Lung (tissue), 12 donors: ENCODE measurements around the gene CNTNAP2. TPM values are rescaled to one million over a fixed set of nuclear protein-coding genes. Genes with fewer than 3 reads are reported as not detected.
A peak's percentile ranks its signal among the peaks of the same experiment; 100 is the strongest.

ENCODE experiments used
- ATAC-seq: fragments of 200-7000 bp; cut with Tn5 transposase; one replicate; pipeline ENCODE4 v1.9.1; 2020; ENCODE audit warnings: moderate number of reproducible peaks; ENCODE audit not compliant: insufficient read depth, low FRiP score
- DNase-seq, 3 donors: peaks; one replicate each; pipeline ENCODE4 v3.0.0-alpha.2; 2013 to 2017
- H3K27ac ChIP-seq, 2 donors: one replicate each; pipeline ENCODE4 v1.5.1; 2013; ENCODE audit warnings: mild to moderate bottlenecking in 2 of 2, moderate library complexity in 2 of 2, control low read depth in 1 of 2, inconsistent platforms in 1 of 2, low read depth in 1 of 2, low read length in 1 of 2
- H3K27me3 ChIP-seq, 3 donors: one replicate each; pipeline ENCODE4 v1.5.1; 2013; ENCODE audit warnings: low read length in 2 of 3; ENCODE audit not compliant: control insufficient read depth in 3 of 3, insufficient read depth in 3 of 3
- H3K36me3 ChIP-seq, 4 donors: one replicate each; pipeline ENCODE4 v1.5.1; 2013; ENCODE audit warnings: low read length in 4 of 4, mild to moderate bottlenecking in 1 of 4, moderate library complexity in 1 of 4; ENCODE audit not compliant: control insufficient read depth in 4 of 4, insufficient read depth in 4 of 4
- H3K4me1 ChIP-seq, 5 donors: one replicate each; pipeline ENCODE4 v1.5.1; 2013; ENCODE audit warnings: low read length in 5 of 5, mild to moderate bottlenecking in 2 of 5, moderate library complexity in 1 of 5; ENCODE audit not compliant: control insufficient read depth in 5 of 5, insufficient read depth in 5 of 5
- H3K4me3 ChIP-seq: one replicate; pipeline ENCODE4 v1.5.1; 2013; ENCODE audit warnings: mild to moderate bottlenecking, control low read depth, moderate library complexity
- H3K9ac ChIP-seq, 2 donors: one replicate each; pipeline ENCODE4 v1.5.1; 2013; ENCODE audit warnings: low read length in 2 of 2, control low read depth in 1 of 2; ENCODE audit not compliant: insufficient read depth in 1 of 2
- H3K9me3 ChIP-seq, 4 donors: one replicate each; pipeline ENCODE4 v1.5.1; 2013; ENCODE audit warnings: low read length in 3 of 4, mild to moderate bottlenecking in 1 of 4, moderate library complexity in 1 of 4; ENCODE audit not compliant: control insufficient read depth in 4 of 4, insufficient read depth in 3 of 4
- WGBS, 2 donors: extraction: QIAGEN DNeasy Blood & Tissue Kit; methylation state at CpG; one replicate each; pipeline ENCODE4 v1.1.7; 2013; 5-methylcytosine and 5-hydroxymethylcytosine counted together
- polyA plus RNA-seq, 2 donors: library from polyadenylated mRNA; stranded (reverse); fragments of 200-250 nt; gene quantifications; one replicate each; pipeline ENCODE4 v1.2.1, GENCODE V29; 2013
- total RNA-seq, 2 donors: library from RNA; depleted of rRNA in 1 of 2; stranded (reverse); fragments of >200 nt in 1 of 2; gene quantifications; one replicate each; pipeline ENCODE4 v1.2.1, GENCODE V29; 2014 to 2021
- TF ChIP-seq, protein P1 (sequence below): IDR thresholded peaks from 2 replicates; pipeline ENCODE4 v1.5.1; 2012; ENCODE audit warnings: mild to moderate bottlenecking; ENCODE audit errors: control extremely low read depth, extremely low read depth
- donor health status: control.
- donor health status: control.
- donor health status: Bipolar disorder and iron deficiency.
- donor health status: healthy.
- donor health status: DM: yes; HTN: yes; CAD: no.

Gene CNTNAP2
- total and polyA plus RNA-seq, 4 donors = 0.18 to 45.3 (median 0.52) TPM

DNA sequence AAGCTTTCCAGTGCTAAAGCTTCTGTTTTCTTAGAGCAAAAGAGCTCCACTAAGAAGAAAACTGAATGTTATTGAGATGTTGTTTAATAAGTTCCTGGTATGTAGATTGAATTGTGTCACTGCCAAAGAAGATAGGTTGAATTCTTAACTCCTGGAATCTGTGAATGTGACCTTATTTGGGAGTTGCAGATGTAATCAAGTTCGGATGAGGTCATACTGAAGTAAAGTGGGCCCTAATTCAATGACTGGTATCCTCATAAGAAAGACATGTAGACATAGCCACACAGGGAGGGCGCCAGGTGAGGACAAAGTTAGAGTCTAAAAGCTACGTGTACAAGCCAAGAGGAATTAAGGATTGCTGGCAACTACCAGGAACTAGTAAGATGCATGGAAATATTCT, 1741.8 kb downstream of the CNTNAP2 start:
- Histone ChIP-seq H3K27me3 (no peaks in the 10 kb centered on the region), H3K27ac (no peak overlapping the region), H3K36me3 (no peaks in the 10 kb centered on the region), H3K4me3 (no peak overlapping the region), H3K9ac (no peak overlapping the region), H3K9me3 (no peaks in the 10 kb centered on the region), H3K4me1 (no peaks in the 10 kb centered on the region)
- WGBS, 2 donors = 83 to 85% methylated on average over 3 of the region's 3 CpGs
- ATAC-seq (no peak), DNase-seq (no peak)
- TF ChIP-seq, protein P1, sequence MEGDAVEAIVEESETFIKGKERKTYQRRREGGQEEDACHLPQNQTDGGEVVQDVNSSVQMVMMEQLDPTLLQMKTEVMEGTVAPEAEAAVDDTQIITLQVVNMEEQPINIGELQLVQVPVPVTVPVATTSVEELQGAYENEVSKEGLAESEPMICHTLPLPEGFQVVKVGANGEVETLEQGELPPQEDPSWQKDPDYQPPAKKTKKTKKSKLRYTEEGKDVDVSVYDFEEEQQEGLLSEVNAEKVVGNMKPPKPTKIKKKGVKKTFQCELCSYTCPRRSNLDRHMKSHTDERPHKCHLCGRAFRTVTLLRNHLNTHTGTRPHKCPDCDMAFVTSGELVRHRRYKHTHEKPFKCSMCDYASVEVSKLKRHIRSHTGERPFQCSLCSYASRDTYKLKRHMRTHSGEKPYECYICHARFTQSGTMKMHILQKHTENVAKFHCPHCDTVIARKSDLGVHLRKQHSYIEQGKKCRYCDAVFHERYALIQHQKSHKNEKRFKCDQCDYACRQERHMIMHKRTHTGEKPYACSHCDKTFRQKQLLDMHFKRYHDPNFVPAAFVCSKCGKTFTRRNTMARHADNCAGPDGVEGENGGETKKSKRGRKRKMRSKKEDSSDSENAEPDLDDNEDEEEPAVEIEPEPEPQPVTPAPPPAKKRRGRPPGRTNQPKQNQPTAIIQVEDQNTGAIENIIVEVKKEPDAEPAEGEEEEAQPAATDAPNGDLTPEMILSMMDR = no peak

DNA sequence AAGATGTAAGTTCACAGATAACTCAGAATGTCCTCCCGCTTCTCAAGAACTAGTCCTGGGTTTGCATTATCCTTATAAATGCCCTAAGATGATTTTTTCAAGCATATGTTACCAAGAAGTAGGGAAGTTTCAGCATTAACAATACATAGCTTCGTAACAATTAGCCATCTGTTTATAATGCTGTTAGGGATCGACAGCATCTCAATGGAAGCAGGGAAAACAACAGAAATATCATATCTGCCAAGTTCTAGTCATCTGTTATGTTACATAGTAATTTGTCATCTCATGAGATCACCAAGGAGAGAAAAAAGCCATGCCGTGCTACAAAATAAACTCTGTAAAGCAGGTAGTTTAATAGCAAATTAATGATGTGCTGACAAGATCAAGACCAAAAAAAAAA, 1742.4 kb downstream of the CNTNAP2 start:
- WGBS, 2 donors = 78 to 83% methylated on average over 4 of the region's 4 CpGs
- DNase-seq (no peak), ATAC-seq (no peak)
- Histone ChIP-seq H3K9me3 (no peaks in the 10 kb centered on the region), H3K27ac (no peak overlapping the region), H3K27me3 (no peaks in the 10 kb centered on the region), H3K36me3 (no peaks in the 10 kb centered on the region), H3K4me1 (no peaks in the 10 kb centered on the region), H3K4me3 (no peak overlapping the region), H3K9ac (no peak overlapping the region)
- TF ChIP-seq, protein P1 = no peak

DNA sequence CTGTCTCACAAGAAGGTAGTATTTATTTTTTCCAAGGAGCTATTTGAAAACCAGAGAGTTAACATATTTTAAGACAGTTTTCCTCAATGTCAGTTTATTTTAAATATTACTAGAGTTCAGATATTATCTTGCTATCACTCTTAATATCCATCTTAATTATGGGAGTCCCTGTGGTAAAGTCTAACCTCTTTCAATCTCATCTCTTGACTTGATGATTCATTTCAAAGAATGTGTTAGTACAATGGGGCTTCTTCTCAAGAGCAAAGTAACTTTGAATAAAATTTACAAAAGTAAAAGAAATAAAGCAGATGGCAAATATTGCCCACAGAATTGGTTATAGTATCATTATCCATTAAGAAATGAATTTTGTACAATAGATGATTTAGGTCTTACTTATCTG, 1742.9 kb downstream of the CNTNAP2 start:
- DNase-seq (no peak), ATAC-seq (no peak)
- TF ChIP-seq, protein P1 = no peak
- H3K4me1 ChIP-seq = no peaks in the 10 kb centered on the region
- no peak overlapping the region for H3K9ac ChIP-seq
- H3K4me3 ChIP-seq = no peak overlapping the region
- H3K27me3 ChIP-seq = no peaks in the 10 kb centered on the region
- no peak overlapping the region for H3K27ac ChIP-seq
- no peaks in the 10 kb centered on the region for H3K9me3 ChIP-seq
- H3K36me3 ChIP-seq = no peaks in the 10 kb centered on the region

DNA sequence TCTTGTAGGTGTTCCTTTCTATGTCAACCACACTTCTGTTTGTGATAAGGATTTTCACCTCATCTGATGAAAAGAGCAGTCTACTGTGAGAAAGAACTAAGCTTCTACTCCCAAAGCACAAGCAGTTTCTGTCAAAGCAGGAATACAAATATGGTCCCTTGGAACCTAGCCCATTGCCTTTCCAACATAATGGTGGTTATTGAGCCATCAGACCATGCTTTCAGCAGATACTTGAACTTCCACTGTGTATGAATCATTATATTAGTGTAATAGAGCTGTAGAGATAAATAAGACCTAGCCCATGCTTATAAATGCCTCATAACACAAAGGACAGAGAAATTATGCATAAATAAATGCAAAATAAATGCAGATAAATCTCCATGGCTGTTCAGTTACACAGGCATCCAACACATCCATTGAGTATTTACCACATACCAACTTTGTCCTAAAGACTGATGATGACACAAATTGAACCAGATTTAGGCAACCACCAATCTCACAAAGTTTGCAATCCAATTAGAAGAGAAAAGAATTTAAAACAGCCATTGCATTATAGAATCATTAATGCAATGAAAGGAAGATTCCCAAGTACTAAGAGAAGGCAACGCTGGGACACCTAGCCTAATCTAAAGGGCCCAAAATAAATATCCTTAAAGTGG, 1744.6 kb downstream of the CNTNAP2 start:
- H3K4me3 ChIP-seq = no peak overlapping the region
- TF ChIP-seq, protein P1 = no peak
- DNase-seq = peak in 1 of 3 donors; percentile 34
- 93 to 94% methylated on average over 1 of the region's 1 CpG for WGBS, 2 donors
- no peaks in the 10 kb centered on the region for H3K36me3 ChIP-seq
- H3K27ac ChIP-seq = no peak overlapping the region
- ATAC-seq = no peak
- H3K9ac ChIP-seq = no peak overlapping the region
- H3K4me1 ChIP-seq = no peaks in the 10 kb centered on the region
- H3K9me3 ChIP-seq = no peaks in the 10 kb centered on the region
- H3K27me3 ChIP-seq = no peaks in the 10 kb centered on the region
